OCI-LY3 (cell line): ENCODE data around the gene OR5H15.

Experiments
- EZH2phosphoT487 ChIP-seq: fragments of 200-600 bp; shearing (Covaris generic); IDR thresholded peaks from 2 replicates; pipeline ENCODE4 v1.6.1; 2018; ENCODE audit warnings: antibody characterized with exemption, mixed run types, low read depth
- TF ChIP-seq, protein P1 (sequence below): fragments of 200-600, 300-600 bp; sonication (generic); IDR thresholded peaks from 2 replicates; pipeline ENCODE4 v1.5.1; 2014; ENCODE audit warnings: antibody characterized with exemption, low read length, low read depth

GRCh38 chr3:98199020-98199419, 32.5 kb downstream of the OR5H15 start:
- TF ChIP-seq, protein P1, sequence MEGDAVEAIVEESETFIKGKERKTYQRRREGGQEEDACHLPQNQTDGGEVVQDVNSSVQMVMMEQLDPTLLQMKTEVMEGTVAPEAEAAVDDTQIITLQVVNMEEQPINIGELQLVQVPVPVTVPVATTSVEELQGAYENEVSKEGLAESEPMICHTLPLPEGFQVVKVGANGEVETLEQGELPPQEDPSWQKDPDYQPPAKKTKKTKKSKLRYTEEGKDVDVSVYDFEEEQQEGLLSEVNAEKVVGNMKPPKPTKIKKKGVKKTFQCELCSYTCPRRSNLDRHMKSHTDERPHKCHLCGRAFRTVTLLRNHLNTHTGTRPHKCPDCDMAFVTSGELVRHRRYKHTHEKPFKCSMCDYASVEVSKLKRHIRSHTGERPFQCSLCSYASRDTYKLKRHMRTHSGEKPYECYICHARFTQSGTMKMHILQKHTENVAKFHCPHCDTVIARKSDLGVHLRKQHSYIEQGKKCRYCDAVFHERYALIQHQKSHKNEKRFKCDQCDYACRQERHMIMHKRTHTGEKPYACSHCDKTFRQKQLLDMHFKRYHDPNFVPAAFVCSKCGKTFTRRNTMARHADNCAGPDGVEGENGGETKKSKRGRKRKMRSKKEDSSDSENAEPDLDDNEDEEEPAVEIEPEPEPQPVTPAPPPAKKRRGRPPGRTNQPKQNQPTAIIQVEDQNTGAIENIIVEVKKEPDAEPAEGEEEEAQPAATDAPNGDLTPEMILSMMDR = no peak
- TF ChIP-seq EZH2phosphoT487 = no peak
